GM18498 (cell line): Measurements from ENCODE around the gene PCDHGC3.
A peak's percentile ranks its signal among the peaks of the same experiment; 100 is the strongest.
"Not testable (repeated sequence)": the region's sequence is repeated elsewhere in the genome, so short reads cannot be mapped to it uniquely, and the experiment has no call there.

Source experiments
- ATAC-seq: cut with Tn5 transposase; IDR thresholded peaks from one replicate; pipeline ENCODE4 v1.9.1; 2021; ENCODE audit warnings: mild to moderate bottlenecking, moderate library complexity; ENCODE audit not compliant: unreplicated experiment

PCDHGC3 gene

GRCh38 chr5:141475625-141476131 lies at the start of gene PCDHGC3:
TSS of gene PCDHGC3 (plus strand) at chr5:141475966. CDS start at chr5:141476117, 151 bp downstream.
- ATAC-seq: peak; percentile 94

- no peak for ATAC-seq
Measured at GRCh38 chr5:141427783-141428426, 47.9 kb upstream of the PCDHGC3 start.

GRCh38 chr5:141430332-141431113 lies 45.2 kb upstream of the PCDHGC3 start, which contains the start of gene PCDHGA12:
TSS of gene PCDHGA12 (plus strand) at chr5:141430507. CDS start at chr5:141430760, 253 bp downstream.
- peak; percentile 64 for ATAC-seq

GRCh38 chr5:141431286-141431685 lies 44.5 kb upstream of the PCDHGC3 start:
- no peak for ATAC-seq

- ATAC-seq: not testable (repeated sequence)
Measured at GRCh38 chr5:141432308-141432707, 43.5 kb upstream of the PCDHGC3 start.

- ATAC-seq: not testable (repeated sequence)
Measured at GRCh38 chr5:141432726-141433125, 43.0 kb upstream of the PCDHGC3 start.

GRCh38 chr5:141434006-141434405 lies 41.8 kb upstream of the PCDHGC3 start:
- no peak for ATAC-seq

GRCh38 chr5:141437221-141437620 lies 38.5 kb upstream of the PCDHGC3 start:
- ATAC-seq: no peak

- ATAC-seq: no peak
Measured at GRCh38 chr5:141439411-141440141, 36.2 kb upstream of the PCDHGC3 start.

- ATAC-seq: no peak
Measured at GRCh38 chr5:141440341-141440740, 35.4 kb upstream of the PCDHGC3 start.

- no peak for ATAC-seq
Measured at GRCh38 chr5:141441571-141442170, 34.1 kb upstream of the PCDHGC3 start.

GRCh38 chr5:141465351-141465750 lies 10.4 kb upstream of the PCDHGC3 start:
- no peak for ATAC-seq

GRCh38 chr5:141476132-141476911 lies 556 bp downstream of the PCDHGC3 start:
- ATAC-seq: peak; percentile 28

- ATAC-seq: no peak
Measured at GRCh38 chr5:141477044-141477575, 1.3 kb downstream of the PCDHGC3 start.

- ATAC-seq: no peak
Measured at GRCh38 chr5:141477815-141478214, 2.0 kb downstream of the PCDHGC3 start.

GRCh38 chr5:141478321-141478945 lies 2.7 kb downstream of the PCDHGC3 start:
- ATAC-seq: no peak

GRCh38 chr5:141479776-141480175 lies 4.0 kb downstream of the PCDHGC3 start:
- no peak for ATAC-seq

GRCh38 chr5:141483902-141484301 lies 8.1 kb downstream of the PCDHGC3 start:
- no peak for ATAC-seq

- ATAC-seq: no peak
Measured at GRCh38 chr5:141484310-141484640, 8.5 kb downstream of the PCDHGC3 start.
